Measurements from ENCODE around the gene RSPH1. TPM values are rescaled to one million over a fixed set of nuclear protein-coding genes. Genes with fewer than 3 reads are reported as not detected.
A peak's percentile ranks its signal among the peaks of the same experiment; 100 is the strongest.

The RSPH1 gene
- total RNA-seq, 1 experiment from 2014 or later, result 0.26 TPM

DNA sequence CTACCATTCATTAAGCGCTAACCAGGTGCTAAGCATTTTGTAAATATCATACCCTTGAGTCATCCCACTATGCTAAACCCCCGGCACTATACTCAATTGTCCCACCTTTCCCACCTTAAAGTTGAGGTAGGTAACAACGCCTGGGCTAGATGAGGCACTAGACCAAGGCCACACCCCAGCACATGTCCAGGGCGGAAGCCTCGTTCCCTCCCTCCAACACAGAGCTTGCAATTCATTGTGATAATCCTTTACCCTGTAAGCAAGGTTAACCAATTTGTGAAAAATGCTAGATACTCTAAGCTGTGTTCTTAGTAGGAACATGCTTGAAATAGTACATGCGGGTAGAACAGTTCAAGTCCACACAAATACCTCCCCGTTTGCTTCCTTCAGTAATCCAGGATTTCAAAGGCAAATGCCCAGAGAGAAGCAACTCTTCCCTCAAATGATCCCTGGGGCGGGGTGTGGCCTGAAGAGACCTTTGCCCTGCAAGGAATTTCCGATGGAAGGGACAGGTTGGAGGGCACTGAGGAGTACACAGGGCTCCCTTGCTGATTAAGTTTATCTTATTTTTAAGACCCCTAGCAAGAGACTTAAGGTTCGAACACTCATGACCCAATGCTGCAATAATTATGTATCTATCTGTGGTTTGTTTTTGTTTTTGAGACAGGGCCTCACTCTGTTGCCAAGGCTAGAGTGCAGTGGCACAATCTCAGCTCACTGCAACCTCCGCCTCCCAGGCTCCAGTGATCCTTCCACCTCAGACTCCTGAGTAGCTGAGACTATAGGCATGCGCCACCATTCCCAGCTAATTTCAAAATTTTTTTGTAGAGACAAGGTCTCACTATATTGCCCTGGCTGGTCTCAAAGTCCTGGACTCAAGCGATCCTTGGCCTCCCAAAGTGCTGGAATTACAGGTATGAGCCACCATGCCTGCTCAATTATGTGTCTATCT lies 2.6 kb downstream of the RSPH1 start:
- Histone ChIP-seq H2AFZ (ENCODE audit: low read length) (no peak overlapping the region), H3K79me2 (ENCODE audit: low read length) (no peaks in the 10 kb centered on the region), H3K27me3 (ENCODE audit: low read length) (no peaks in the 10 kb centered on the region), H3K4me1 (ENCODE audit: low read length) (peaks cover 31% of the 10 kb centered on the region), H4K20me1 (ENCODE audit: insufficient read depth, low read depth, low read length) (no peaks in the 10 kb centered on the region), H3K9ac (ENCODE audit: low read length) (no peak overlapping the region), H3K4me2 (ENCODE audit: low read depth, low read length, poor library complexity, severe bottlenecking) (no peak overlapping the region), H3K4me3 (ENCODE audit: low read length) (no peak overlapping the region), H3K27ac (ENCODE audit: low read length) (no peak overlapping the region), H3K9me2 (replicated peaks; ENCODE audit: insufficient read depth, low read length) (no peaks in the 10 kb centered on the region), H3K9me3 (ENCODE audit: low read length) (no peaks in the 10 kb centered on the region), H3K36me3 (ENCODE audit: insufficient read depth, low read length) (no peaks in the 10 kb centered on the region)
- no peak for DNase-seq

DNA sequence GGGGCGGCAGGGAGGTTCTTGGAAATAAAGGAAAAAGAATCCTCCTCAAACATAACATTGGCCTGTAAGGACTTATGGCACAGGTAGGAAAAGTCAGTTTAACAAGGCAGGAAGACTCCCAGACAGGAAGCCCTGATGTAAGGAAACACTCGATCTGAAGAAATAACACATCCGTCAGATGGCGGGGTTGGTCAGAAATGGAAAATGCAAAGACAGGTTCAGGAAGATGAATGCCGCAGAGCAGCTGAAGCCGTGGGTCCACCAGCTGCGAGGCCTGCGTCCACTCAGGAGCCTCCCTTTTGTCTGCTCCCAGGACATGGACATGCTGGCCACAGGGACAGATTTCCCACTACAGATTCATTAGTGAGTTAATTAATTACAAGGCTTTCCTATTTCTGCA lies 3.8 kb downstream of the RSPH1 start:
- Histone ChIP-seq H3K9ac (ENCODE audit: low read length) (no peak overlapping the region), H3K9me2 (replicated peaks; ENCODE audit: insufficient read depth, low read length) (no peaks in the 10 kb centered on the region), H3K9me3 (ENCODE audit: low read length) (no peaks in the 10 kb centered on the region), H3K36me3 (ENCODE audit: insufficient read depth, low read length) (no peaks in the 10 kb centered on the region), H3K27me3 (ENCODE audit: low read length) (no peaks in the 10 kb centered on the region), H3K27ac (ENCODE audit: low read length) (no peak overlapping the region), H3K4me2 (ENCODE audit: low read depth, low read length, poor library complexity, severe bottlenecking) (no peak overlapping the region), H3K4me3 (ENCODE audit: low read length) (no peak overlapping the region), H3K4me1 (ENCODE audit: low read length) (peaks cover 25% of the 10 kb centered on the region), H3K79me2 (ENCODE audit: low read length) (no peaks in the 10 kb centered on the region), H2AFZ (ENCODE audit: low read length) (no peak overlapping the region), H4K20me1 (ENCODE audit: insufficient read depth, low read depth, low read length) (no peaks in the 10 kb centered on the region)
- DNase-seq, result no peak

DNA sequence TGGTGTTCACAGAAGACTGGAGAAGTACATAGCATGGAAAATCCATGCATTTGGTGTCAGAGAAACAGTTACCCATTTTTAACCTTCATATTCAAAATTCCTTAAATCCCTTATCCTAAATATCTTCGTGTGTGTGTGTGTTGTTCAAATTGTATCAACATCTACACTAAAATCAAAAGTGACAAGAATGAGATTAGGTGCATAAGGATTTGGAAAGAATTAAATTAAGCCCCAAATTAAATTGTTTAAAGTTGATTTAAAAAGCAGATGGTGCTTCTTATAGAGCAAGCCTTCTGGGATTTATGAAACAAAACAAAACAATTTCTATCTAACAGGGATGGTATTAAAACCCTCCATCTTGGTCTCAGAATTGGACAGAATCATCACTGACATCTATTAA lies 4.7 kb downstream of the RSPH1 start:
- Histone ChIP-seq H3K4me1 (ENCODE audit: low read length) (peaks cover 21% of the 10 kb centered on the region), H3K79me2 (ENCODE audit: low read length) (no peaks in the 10 kb centered on the region), H3K4me2 (ENCODE audit: low read depth, low read length, poor library complexity, severe bottlenecking) (no peak overlapping the region), H3K9ac (ENCODE audit: low read length) (no peak overlapping the region), H4K20me1 (ENCODE audit: insufficient read depth, low read depth, low read length) (no peaks in the 10 kb centered on the region), H3K9me3 (ENCODE audit: low read length) (no peaks in the 10 kb centered on the region), H3K27me3 (ENCODE audit: low read length) (no peaks in the 10 kb centered on the region), H3K9me2 (replicated peaks; ENCODE audit: insufficient read depth, low read length) (no peaks in the 10 kb centered on the region), H3K4me3 (ENCODE audit: low read length) (no peak overlapping the region), H2AFZ (ENCODE audit: low read length) (no peak overlapping the region), H3K36me3 (ENCODE audit: insufficient read depth, low read length) (no peaks in the 10 kb centered on the region), H3K27ac (ENCODE audit: low read length) (no peak overlapping the region)
- DNase-seq, result no peak

DNA sequence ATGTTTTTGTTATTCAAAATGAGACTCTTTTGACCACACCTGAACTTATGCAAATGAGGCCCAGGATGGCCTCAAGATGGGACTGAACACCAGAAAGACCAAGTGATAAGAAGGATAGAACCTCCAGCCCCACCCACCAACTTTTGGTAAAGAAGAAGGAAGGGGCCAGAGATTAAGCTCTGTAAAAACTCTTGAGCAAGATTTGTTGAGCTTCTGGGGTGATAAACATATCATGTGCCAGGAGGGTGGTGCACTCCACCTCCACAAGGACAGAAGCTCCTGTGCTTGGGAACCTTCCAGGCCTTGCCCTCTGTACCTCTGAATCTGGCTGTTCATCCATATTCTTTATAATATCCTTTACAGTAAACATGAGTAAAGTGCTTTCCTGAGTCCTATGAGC lies 5.3 kb downstream of the RSPH1 start:
- no peaks in the 10 kb centered on the region for H3K9me2 ChIP-seq (replicated peaks; ENCODE audit: insufficient read depth, low read length)
- H4K20me1 ChIP-seq (ENCODE audit: insufficient read depth, low read depth, low read length), result no peaks in the 10 kb centered on the region
- H3K27me3 ChIP-seq (ENCODE audit: low read length), result no peaks in the 10 kb centered on the region
- DNase-seq, result no peak
- H3K27ac ChIP-seq (ENCODE audit: low read length), result no peak overlapping the region
- H3K9ac ChIP-seq (ENCODE audit: low read length), result no peak overlapping the region
- H3K79me2 ChIP-seq (ENCODE audit: low read length), result no peaks in the 10 kb centered on the region
- peak overlapping the region; percentile 33 for H3K4me2 ChIP-seq (ENCODE audit: low read depth, low read length, poor library complexity, severe bottlenecking)
- no peaks in the 10 kb centered on the region for H3K36me3 ChIP-seq (ENCODE audit: insufficient read depth, low read length)
- peaks cover 18% of the 10 kb centered on the region for H3K4me1 ChIP-seq (ENCODE audit: low read length)
- no peak overlapping the region for H3K4me3 ChIP-seq (ENCODE audit: low read length)
- no peaks in the 10 kb centered on the region for H3K9me3 ChIP-seq (ENCODE audit: low read length)
- H2AFZ ChIP-seq (ENCODE audit: low read length), result no peak overlapping the region

DNA sequence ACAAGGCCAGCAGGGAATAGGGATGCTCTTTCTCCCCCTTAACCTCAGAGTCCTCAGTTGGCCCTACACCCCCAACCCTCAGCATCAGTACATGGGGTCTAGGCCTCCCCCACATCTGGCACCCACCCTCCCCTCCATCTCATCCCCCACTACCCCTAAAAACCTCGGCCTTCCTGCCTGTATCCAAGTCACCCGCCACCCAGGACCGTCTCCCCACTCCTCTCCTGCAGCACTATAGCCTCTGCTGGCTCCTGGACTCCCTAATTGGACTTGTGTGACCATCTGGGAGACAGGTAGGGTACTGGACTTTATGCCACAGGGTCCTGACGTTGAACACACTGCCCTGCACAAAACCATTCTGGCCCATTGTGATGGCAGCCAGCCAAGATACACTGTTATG lies 6.0 kb downstream of the RSPH1 start:
- Histone ChIP-seq H3K4me1 (ENCODE audit: low read length) (peaks cover 14% of the 10 kb centered on the region), H3K9me2 (replicated peaks; ENCODE audit: insufficient read depth, low read length) (no peaks in the 10 kb centered on the region), H3K9ac (ENCODE audit: low read length) (no peak overlapping the region), H3K27me3 (ENCODE audit: low read length) (no peaks in the 10 kb centered on the region), H3K4me2 (ENCODE audit: low read depth, low read length, poor library complexity, severe bottlenecking) (no peak overlapping the region), H3K36me3 (ENCODE audit: insufficient read depth, low read length) (no peaks in the 10 kb centered on the region), H3K4me3 (ENCODE audit: low read length) (no peak overlapping the region), H4K20me1 (ENCODE audit: insufficient read depth, low read depth, low read length) (no peaks in the 10 kb centered on the region), H3K9me3 (ENCODE audit: low read length) (no peaks in the 10 kb centered on the region), H3K79me2 (ENCODE audit: low read length) (no peaks in the 10 kb centered on the region), H2AFZ (ENCODE audit: low read length) (no peak overlapping the region), H3K27ac (ENCODE audit: low read length) (no peak overlapping the region)
- no peak for DNase-seq

DNA sequence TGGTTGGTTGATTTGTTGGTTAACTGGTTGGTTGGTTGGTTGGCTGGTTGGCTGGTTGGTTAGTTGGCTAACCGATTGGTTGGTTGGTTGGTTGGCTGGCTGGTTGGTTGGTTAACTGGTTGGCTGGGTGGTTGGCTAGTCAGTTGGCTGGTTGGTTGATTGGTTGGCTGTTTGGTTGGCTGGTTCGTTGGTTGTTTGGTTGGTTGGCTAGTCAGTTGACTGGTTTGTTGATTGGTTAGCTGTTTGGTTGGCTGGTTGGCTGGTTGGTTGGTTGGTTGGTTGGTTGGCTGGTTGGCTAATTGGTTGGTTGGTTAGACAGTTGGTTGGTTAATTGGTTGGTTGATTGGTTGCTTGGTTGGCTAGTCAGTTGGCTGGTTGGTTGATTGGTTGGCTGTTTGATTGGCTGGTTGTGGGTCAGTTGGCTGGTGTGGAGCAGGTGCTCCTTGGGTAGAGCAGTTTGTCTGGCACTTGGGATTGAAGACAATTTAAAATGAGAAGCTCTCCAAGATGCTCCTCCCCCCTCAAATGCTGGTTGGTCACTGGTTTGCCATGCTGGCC lies 6.9 kb downstream of the RSPH1 start:
- H3K27me3 ChIP-seq (ENCODE audit: low read length), result no peaks in the 10 kb centered on the region
- H3K9me2 ChIP-seq (replicated peaks; ENCODE audit: insufficient read depth, low read length), result no peaks in the 10 kb centered on the region
- no peaks in the 10 kb centered on the region for H3K79me2 ChIP-seq (ENCODE audit: low read length)
- H4K20me1 ChIP-seq (ENCODE audit: insufficient read depth, low read depth, low read length), result no peaks in the 10 kb centered on the region
- H3K4me1 ChIP-seq (ENCODE audit: low read length), result peaks cover 14% of the 10 kb centered on the region
- DNase-seq, result no peak
- H3K9ac ChIP-seq (ENCODE audit: low read length), result no peak overlapping the region
- no peak overlapping the region for H3K4me2 ChIP-seq (ENCODE audit: low read depth, low read length, poor library complexity, severe bottlenecking)
- H3K27ac ChIP-seq (ENCODE audit: low read length), result no peak overlapping the region
- no peak overlapping the region for H2AFZ ChIP-seq (ENCODE audit: low read length)
- no peaks in the 10 kb centered on the region for H3K36me3 ChIP-seq (ENCODE audit: insufficient read depth, low read length)
- H3K9me3 ChIP-seq (ENCODE audit: low read length), result no peaks in the 10 kb centered on the region
- H3K4me3 ChIP-seq (ENCODE audit: low read length), result no peak overlapping the region

DNA sequence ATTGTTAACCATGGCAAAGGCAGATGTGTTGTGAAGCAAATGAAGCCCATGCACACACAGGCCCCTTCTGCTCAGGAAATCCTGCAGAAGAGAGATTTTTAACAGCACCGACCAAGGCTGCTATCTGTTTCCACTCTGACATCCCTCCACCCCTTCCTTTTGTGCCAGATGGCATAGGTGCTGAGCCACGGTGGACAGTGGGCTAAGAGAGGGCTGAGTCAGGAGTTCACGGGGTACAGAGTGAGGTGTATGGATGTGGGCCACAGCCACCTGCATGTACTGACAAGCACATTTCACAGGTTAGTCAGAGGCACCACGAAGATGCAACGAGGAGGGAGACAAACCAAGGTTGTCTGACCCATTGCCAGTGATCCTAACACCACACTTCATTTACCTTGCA lies 9.5 kb downstream of the RSPH1 start:
- H3K9ac ChIP-seq (ENCODE audit: low read length), result no peak overlapping the region
- H3K9me3 ChIP-seq (ENCODE audit: low read length), result no peaks in the 10 kb centered on the region
- H2AFZ ChIP-seq (ENCODE audit: low read length), result no peak overlapping the region
- peaks cover 14% of the 10 kb centered on the region for H3K4me1 ChIP-seq (ENCODE audit: low read length)
- no peaks in the 10 kb centered on the region for H4K20me1 ChIP-seq (ENCODE audit: insufficient read depth, low read depth, low read length)
- no peaks in the 10 kb centered on the region for H3K79me2 ChIP-seq (ENCODE audit: low read length)
- H3K27ac ChIP-seq (ENCODE audit: low read length), result no peak overlapping the region
- H3K9me2 ChIP-seq (replicated peaks; ENCODE audit: insufficient read depth, low read length), result no peaks in the 10 kb centered on the region
- H3K4me3 ChIP-seq (ENCODE audit: low read length), result no peak overlapping the region
- H3K36me3 ChIP-seq (ENCODE audit: insufficient read depth, low read length), result no peaks in the 10 kb centered on the region
- no peak overlapping the region for H3K4me2 ChIP-seq (ENCODE audit: low read depth, low read length, poor library complexity, severe bottlenecking)
- no peaks in the 10 kb centered on the region for H3K27me3 ChIP-seq (ENCODE audit: low read length)
- no peak for DNase-seq

DNA sequence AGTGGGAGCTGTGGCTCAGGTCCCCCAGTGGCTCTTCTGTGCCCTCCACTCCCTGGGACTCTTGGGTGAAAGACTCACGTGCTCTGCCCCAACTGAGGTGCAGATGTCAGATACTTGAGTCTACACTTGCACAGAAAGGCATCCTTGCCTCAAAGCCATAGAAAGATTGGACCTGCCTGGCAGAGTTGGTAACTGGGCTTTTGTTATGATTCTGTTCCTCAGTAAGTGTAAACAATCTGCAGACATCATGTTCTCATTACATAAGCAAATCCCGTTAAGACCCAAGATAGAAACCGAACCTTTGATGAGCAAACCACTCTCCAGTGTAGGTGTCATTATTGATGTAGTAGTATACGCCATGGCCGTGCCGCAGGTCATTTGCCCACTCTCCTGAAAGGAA lies 10.0 kb downstream of the RSPH1 start:
- H4K20me1 ChIP-seq (ENCODE audit: insufficient read depth, low read depth, low read length), result no peaks in the 10 kb centered on the region
- H3K4me1 ChIP-seq (ENCODE audit: low read length), result peaks cover 14% of the 10 kb centered on the region
- no peaks in the 10 kb centered on the region for H3K9me2 ChIP-seq (replicated peaks; ENCODE audit: insufficient read depth, low read length)
- H3K79me2 ChIP-seq (ENCODE audit: low read length), result no peaks in the 10 kb centered on the region
- DNase-seq, result no peak
- no peak overlapping the region for H3K27ac ChIP-seq (ENCODE audit: low read length)
- no peaks in the 10 kb centered on the region for H3K27me3 ChIP-seq (ENCODE audit: low read length)
- H3K4me2 ChIP-seq (ENCODE audit: low read depth, low read length, poor library complexity, severe bottlenecking), result no peak overlapping the region
- no peaks in the 10 kb centered on the region for H3K9me3 ChIP-seq (ENCODE audit: low read length)
- H2AFZ ChIP-seq (ENCODE audit: low read length), result no peak overlapping the region
- H3K4me3 ChIP-seq (ENCODE audit: low read length), result no peak overlapping the region
- H3K9ac ChIP-seq (ENCODE audit: low read length), result no peak overlapping the region
- H3K36me3 ChIP-seq (ENCODE audit: insufficient read depth, low read length), result no peaks in the 10 kb centered on the region
